ENCODE data around the gene CCL1. TPM values are rescaled to one million over a fixed set of nuclear protein-coding genes. Genes with fewer than 3 reads are reported as not detected.

CCL1 gene
- polyA plus RNA-seq, 3 donors from 2014 or later: not detected

GRCh38 chr17:34319039-34319483, 44.0 kb downstream of the CCL1 start, which contains the start of gene CCL8:
CCL8 (plus strand) TSS chr17:34319435; CDS start chr17:34319502, 67 bp downstream.
- no peaks in the 10 kb centered on the region for H3K9me3 Mint-ChIP-seq
- H3K27ac Mint-ChIP-seq: no peak within 1 kb of the TSS
- H3K27me3 Mint-ChIP-seq (ENCODE audit: low read depth in 3 of 3): peaks cover 3 to 12% (median 6%) of the 10 kb centered on the region in 3 donors
- H3K4me3 Mint-ChIP-seq: no peak within 1 kb of the TSS
- DNase-seq: no peak
- no peaks in the 10 kb centered on the region for H3K36me3 Mint-ChIP-seq
- H3K4me1 Mint-ChIP-seq: no peaks in the 10 kb centered on the region

- H3K4me3 Mint-ChIP-seq: no peak overlapping the region
- no peak overlapping the region for H3K27ac Mint-ChIP-seq
- peaks cover 1 to 12% (median 6%) of the 10 kb centered on the region in 3 donors for H3K27me3 Mint-ChIP-seq (ENCODE audit: low read depth in 3 of 3)
- H3K4me1 Mint-ChIP-seq: no peaks in the 10 kb centered on the region
- DNase-seq: no peak
- H3K36me3 Mint-ChIP-seq: no peaks in the 10 kb centered on the region
- H3K9me3 Mint-ChIP-seq: no peaks in the 10 kb centered on the region
These were observed 44.6 kb downstream of the CCL1 start for GRCh38 chr17:34318474-34318873.

GRCh38 chr17:34314279-34314678, 48.8 kb downstream of the CCL1 start:
- no peaks in the 10 kb centered on the region for H3K4me1 Mint-ChIP-seq
- no peak overlapping the region for H3K27ac Mint-ChIP-seq
- no peaks in the 10 kb centered on the region for H3K36me3 Mint-ChIP-seq
- H3K9me3 Mint-ChIP-seq: no peaks in the 10 kb centered on the region
- H3K27me3 Mint-ChIP-seq (ENCODE audit: low read depth in 3 of 3): peaks cover 1 to 8% (median 7%) of the 10 kb centered on the region in 3 donors
- no peak for DNase-seq
- no peak overlapping the region for H3K4me3 Mint-ChIP-seq

GRCh38 chr17:34313164-34313563, 49.9 kb downstream of the CCL1 start:
- Mint-ChIP-seq H3K9me3 (no peaks in the 10 kb centered on the region), H3K4me3 (no peak overlapping the region), H3K27ac (no peak overlapping the region), H3K36me3 (no peaks in the 10 kb centered on the region), H3K4me1 (no peaks in the 10 kb centered on the region), H3K27me3 (ENCODE audit: low read depth in 3 of 3) (peaks cover 1 to 10% (median 9%) of the 10 kb centered on the region in 3 donors)
- no peak for DNase-seq

DNA sequence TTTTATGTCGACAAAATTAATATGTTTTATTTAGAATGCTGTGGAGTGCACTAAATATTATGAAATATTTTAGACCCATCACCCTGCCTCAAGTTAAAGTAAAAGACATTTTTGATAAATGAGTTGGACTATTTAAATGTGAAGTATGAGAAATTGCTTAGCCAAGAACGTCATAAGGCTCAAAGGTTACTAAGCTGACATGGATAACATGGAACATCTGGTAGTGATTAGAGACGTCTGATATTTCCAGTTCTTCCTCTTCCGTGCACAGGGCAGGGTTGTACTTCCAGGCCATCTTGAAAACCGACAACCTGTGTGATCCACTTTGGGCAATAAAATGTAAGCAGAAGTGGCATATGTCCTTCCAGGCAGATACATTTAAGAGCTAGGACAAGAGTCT, 51.0 kb downstream of the CCL1 start:
- Mint-ChIP-seq H3K27ac (no peak overlapping the region), H3K9me3 (no peaks in the 10 kb centered on the region), H3K36me3 (no peaks in the 10 kb centered on the region), H3K4me3 (no peak overlapping the region), H3K4me1 (no peaks in the 10 kb centered on the region), H3K27me3 (ENCODE audit: low read depth in 3 of 3) (peaks cover 0 to 15% (median 9%) of the 10 kb centered on the region in 3 donors)
- DNase-seq: no peak

GRCh38 chr17:34311291-34311690, 51.7 kb downstream of the CCL1 start:
- Mint-ChIP-seq H3K4me3 (no peak overlapping the region), H3K4me1 (no peaks in the 10 kb centered on the region), H3K36me3 (no peaks in the 10 kb centered on the region), H3K27ac (no peak overlapping the region), H3K27me3 (ENCODE audit: low read depth in 3 of 3) (peaks cover 0 to 15% (median 9%) of the 10 kb centered on the region in 3 donors), H3K9me3 (no peaks in the 10 kb centered on the region)
- DNase-seq: no peak

Other genes starting within 250 kb of the CCL1 start
- under 1 TPM in 1 of 3 donors, not detected in 2; 0.51 TPM for gene CCL2, start 107.9 kb downstream of the CCL1 start, polyA plus RNA-seq
- not detected for gene CCL7, start 93.0 kb downstream of the CCL1 start, polyA plus RNA-seq
- not detected for gene CCL11, start 77.5 kb downstream of the CCL1 start, polyA plus RNA-seq
- not detected for gene CCL8, start 43.8 kb downstream of the CCL1 start, polyA plus RNA-seq
- gene CCL13, start 6.8 kb downstream of the CCL1 start, polyA plus RNA-seq: not detected
- under 1 TPM in 1 of 3 donors, not detected in 2; 0.18 TPM for gene TMEM132E, start 216.3 kb upstream of the CCL1 start, polyA plus RNA-seq

Data from immature natural killer cell (primary cell).